Endodermal cell (in vitro differentiated cells): ENCODE data around the gene NTPCR. TPM values are rescaled to one million over a fixed set of nuclear protein-coding genes. Genes with fewer than 3 reads are reported as not detected.
A peak's percentile ranks its signal among the peaks of the same experiment; 100 is the strongest.
"Not testable (repeated sequence)": the region's sequence is repeated elsewhere in the genome, so short reads cannot be mapped to it uniquely, and the experiment has no call there.

Experiments used
- DNase-seq: peaks from one replicate; pipeline ENCODE4 v3.0.0-alpha.2; 2017
- H3K27ac ChIP-seq: 2 replicates; pipeline ENCODE4 v1.5.1; 2013; ENCODE audit warnings: mild to moderate bottlenecking, low read depth, low read length, moderate library complexity
- H3K27me3 ChIP-seq: 2 replicates; pipeline ENCODE4 v1.6.1; 2013; ENCODE audit warnings: mild to moderate bottlenecking, low read length, moderate library complexity; ENCODE audit not compliant: insufficient read depth, control insufficient read depth, poor library complexity, severe bottlenecking
- H3K36me3 ChIP-seq: 2 replicates; pipeline ENCODE4 v1.7.0; 2013; ENCODE audit warnings: mild to moderate bottlenecking, low read length, moderate library complexity; ENCODE audit not compliant: control insufficient read depth, insufficient read depth
- H3K4me1 ChIP-seq: one replicate; pipeline ENCODE4 v1.7.0; 2013; ENCODE audit warnings: low read length; ENCODE audit not compliant: control insufficient read depth, insufficient read depth
- H3K4me3 ChIP-seq: 2 replicates; pipeline ENCODE4 v1.5.1; 2013; ENCODE audit warnings: mild to moderate bottlenecking, low read length, moderate library complexity
- H3K9ac ChIP-seq: 2 replicates; pipeline ENCODE4 v1.6.1; 2013; ENCODE audit warnings: mild to moderate bottlenecking, low read length, moderate library complexity; ENCODE audit not compliant: poor library complexity, severe bottlenecking; ENCODE audit errors: extremely low read depth
- H3K9me3 ChIP-seq: 2 replicates; pipeline ENCODE4 v1.6.1; 2013; ENCODE audit warnings: mild to moderate bottlenecking, low read length, moderate library complexity; ENCODE audit not compliant: control insufficient read depth
- H3K27ac Mint-ChIP-seq: 2 replicates; pipeline ENCODE4 v1.8.0; 2020; ENCODE audit warnings: mixed read lengths
- H3K27me3 Mint-ChIP-seq: 2 replicates; pipeline ENCODE4 v1.8.0; 2021; ENCODE audit warnings: mild to moderate bottlenecking, mixed read lengths; ENCODE audit not compliant: insufficient read depth
- H3K36me3 Mint-ChIP-seq: 2 replicates; pipeline ENCODE4 v1.8.0; 2020; ENCODE audit warnings: low read depth, mixed read lengths
- H3K4me1 Mint-ChIP-seq: 2 replicates; pipeline ENCODE4 v1.8.0; 2020; ENCODE audit warnings: mixed read lengths
- H3K4me3 Mint-ChIP-seq: 2 replicates; pipeline ENCODE4 v1.8.0; 2020; ENCODE audit warnings: mild to moderate bottlenecking, moderate library complexity, mixed read lengths
- H3K9me3 Mint-ChIP-seq: 2 replicates; pipeline ENCODE4 v1.8.0; 2020; ENCODE audit warnings: mild to moderate bottlenecking, mixed read lengths
- WGBS, 2 experiments: methylation state at CpG; one replicate each; pipeline versions ENCODE4 v1.1.5 to v1.1.7; 2013; ENCODE audit warnings: missing lambda C conversion rate in 2 of 2, mixed read lengths in 1 of 2; ENCODE audit not compliant: insufficient coverage in 1 of 2, insufficient read length in 1 of 2; 5-methylcytosine and 5-hydroxymethylcytosine counted together
- total RNA-seq, 2 donors: library from RNA; stranded (reverse); fragmentation: NEBNext Ultra II Directional in 1 of 2; extraction: Animal tissue kit (Norgen Biotek cat#: 25700) in 1 of 2; gene quantifications; 2 replicates in 1 of 2; 3 replicates in 1 of 2; pipeline ENCODE4 v1.2.1, GENCODE V29; 2021
- TF ChIP-seq, protein P1 (sequence below): fragments of 200-600 bp; sonication (generic); conservative IDR thresholded peaks from 2 replicates; pipeline ENCODE4 v1.5.0; 2021; ENCODE audit warnings: antibody characterized with exemption, mild to moderate bottlenecking

Gene NTPCR
- total RNA-seq, 2 donors from 2014 or later: 30.9 to 43.3 TPM

DNA sequence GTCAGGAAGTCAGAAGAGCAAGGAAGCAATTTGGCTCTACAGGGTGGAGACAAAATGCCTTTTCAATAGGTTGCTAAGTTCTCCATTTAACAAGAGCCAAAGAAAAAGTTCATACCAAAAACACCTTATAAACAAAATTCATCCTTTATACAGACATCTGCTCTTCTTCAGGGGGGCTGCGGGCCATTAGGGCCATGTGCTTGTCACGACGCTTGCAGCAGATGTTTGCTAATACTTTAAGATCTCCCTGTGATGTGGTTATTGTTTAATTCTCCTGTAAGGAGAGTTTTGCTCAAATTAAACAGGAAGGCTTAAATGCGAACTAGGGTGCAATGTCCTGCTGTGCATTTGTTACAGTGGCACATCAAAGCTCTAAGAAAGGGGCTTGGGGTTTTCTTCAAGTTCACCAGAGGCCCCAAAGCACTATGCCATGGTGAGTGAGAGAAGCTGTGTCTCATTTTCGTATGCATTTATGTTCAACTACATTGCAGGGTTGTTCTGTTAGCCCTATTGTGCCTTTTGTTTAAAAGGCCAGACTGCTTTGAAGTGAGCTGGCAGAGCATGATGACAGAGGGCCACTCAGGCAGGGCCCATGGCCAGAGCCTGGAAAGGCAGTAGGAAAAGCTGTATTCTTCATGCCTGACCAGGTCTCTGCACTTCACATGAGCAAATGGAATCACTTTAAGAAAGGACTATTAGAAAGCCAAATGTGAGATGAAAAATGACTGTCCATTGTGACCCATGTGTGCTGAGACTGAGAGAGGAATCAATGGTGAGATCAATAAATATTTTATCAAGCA, 24.8 kb upstream of the NTPCR start:
- Mint-ChIP-seq H3K36me3 (no peaks in the 10 kb centered on the region), H3K4me3 (no peak overlapping the region), H3K4me1 (peaks cover 7% of the 10 kb centered on the region), H3K27me3 (peaks cover 3% of the 10 kb centered on the region), H3K9me3 (peaks cover 7% of the 10 kb centered on the region), H3K27ac (no peak overlapping the region)
- no peaks in the 10 kb centered on the region for H3K9me3 ChIP-seq
- no peaks in the 10 kb centered on the region for H3K36me3 ChIP-seq
- no peaks in the 10 kb centered on the region for H3K27me3 ChIP-seq
- H3K4me3 ChIP-seq: no peak overlapping the region
- TF ChIP-seq, protein P1, sequence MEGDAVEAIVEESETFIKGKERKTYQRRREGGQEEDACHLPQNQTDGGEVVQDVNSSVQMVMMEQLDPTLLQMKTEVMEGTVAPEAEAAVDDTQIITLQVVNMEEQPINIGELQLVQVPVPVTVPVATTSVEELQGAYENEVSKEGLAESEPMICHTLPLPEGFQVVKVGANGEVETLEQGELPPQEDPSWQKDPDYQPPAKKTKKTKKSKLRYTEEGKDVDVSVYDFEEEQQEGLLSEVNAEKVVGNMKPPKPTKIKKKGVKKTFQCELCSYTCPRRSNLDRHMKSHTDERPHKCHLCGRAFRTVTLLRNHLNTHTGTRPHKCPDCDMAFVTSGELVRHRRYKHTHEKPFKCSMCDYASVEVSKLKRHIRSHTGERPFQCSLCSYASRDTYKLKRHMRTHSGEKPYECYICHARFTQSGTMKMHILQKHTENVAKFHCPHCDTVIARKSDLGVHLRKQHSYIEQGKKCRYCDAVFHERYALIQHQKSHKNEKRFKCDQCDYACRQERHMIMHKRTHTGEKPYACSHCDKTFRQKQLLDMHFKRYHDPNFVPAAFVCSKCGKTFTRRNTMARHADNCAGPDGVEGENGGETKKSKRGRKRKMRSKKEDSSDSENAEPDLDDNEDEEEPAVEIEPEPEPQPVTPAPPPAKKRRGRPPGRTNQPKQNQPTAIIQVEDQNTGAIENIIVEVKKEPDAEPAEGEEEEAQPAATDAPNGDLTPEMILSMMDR: no peak
- peak overlapping the region; percentile 87 for H3K27ac ChIP-seq
- no peak for DNase-seq
- H3K9ac ChIP-seq: no peak overlapping the region
- no peaks in the 10 kb centered on the region for H3K4me1 ChIP-seq
- 69 to 83% methylated on average over 2 to 5 of the region's 5 CpGs for WGBS, 2 experiments

DNA sequence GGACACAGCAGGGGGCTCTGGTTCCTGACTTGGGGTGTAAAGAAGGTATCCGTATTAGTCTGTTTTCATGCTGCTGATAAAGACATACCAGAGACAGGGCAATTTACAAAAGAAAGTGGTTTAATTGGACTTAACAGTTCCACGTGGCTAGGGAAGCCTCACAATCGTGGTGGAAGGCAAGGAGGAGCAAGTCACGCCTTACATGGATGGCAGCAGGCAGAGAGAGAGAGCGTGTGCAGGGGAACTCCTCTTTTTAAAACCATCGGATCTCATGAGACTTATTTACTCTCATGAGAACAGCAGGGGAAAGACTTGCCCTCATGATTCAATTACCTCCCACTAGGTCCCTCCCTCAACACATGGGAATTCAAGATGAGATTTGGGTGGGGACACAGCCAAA, 23.2 kb upstream of the NTPCR start:
- not testable (repeated sequence) for H3K9me3 Mint-ChIP-seq, H3K4me3 ChIP-seq, H3K4me1 Mint-ChIP-seq, H3K9me3 ChIP-seq, H3K36me3 ChIP-seq, H3K9ac ChIP-seq, H3K4me3 Mint-ChIP-seq, DNase-seq, H3K27ac ChIP-seq, H3K27me3 Mint-ChIP-seq, H3K27ac Mint-ChIP-seq, H3K36me3 Mint-ChIP-seq, H3K4me1 ChIP-seq, H3K27me3 ChIP-seq
- WGBS, 2 experiments: 87 to 91% methylated on average over 4 to 6 of the region's 6 CpGs

DNA sequence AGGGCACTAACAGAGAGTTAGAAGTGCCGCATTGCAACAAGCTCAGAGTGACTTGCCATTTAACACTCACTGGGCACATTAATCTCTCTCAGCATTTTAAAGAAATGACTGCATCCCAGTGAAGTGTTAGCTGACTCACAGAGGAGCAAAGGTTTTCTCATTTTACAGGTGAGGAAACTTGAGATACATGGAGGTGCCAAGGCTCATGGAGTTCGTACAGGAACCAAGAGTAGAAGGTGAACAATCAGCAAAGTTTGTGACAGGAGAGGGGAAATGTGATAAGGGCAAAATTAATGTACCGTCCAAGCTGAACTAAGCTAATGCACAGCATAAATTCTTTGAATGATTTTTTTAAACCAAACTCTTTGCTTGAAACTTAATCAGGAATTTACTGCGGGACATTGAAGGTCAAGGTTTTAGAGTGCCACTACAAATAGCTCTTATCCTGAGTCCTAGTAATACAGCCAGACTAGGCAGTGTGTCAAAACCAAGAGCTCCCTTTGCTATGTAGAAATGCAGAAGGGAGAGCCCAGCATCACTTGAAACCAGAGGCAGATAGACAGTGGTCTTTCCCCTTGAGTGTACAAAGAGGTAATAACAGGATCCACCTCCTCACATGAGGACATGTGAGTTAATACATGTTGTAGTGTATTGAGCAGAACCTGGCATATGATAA, 22.4 kb upstream of the NTPCR start:
- Histone ChIP-seq H3K9me3 (no peaks in the 10 kb centered on the region), H3K27ac (no peak overlapping the region), H3K27me3 (no peaks in the 10 kb centered on the region), H3K36me3 (no peaks in the 10 kb centered on the region), H3K4me3 (no peak overlapping the region), H3K4me1 (no peaks in the 10 kb centered on the region), H3K9ac (no peak overlapping the region)
- 90 to 97% methylated on average over 3 to 4 of the region's 4 CpGs for WGBS, 2 experiments
- Mint-ChIP-seq H3K27me3 (peaks cover 2% of the 10 kb centered on the region), H3K27ac (no peak overlapping the region), H3K36me3 (no peaks in the 10 kb centered on the region), H3K4me3 (no peak overlapping the region), H3K9me3 (peaks cover 7% of the 10 kb centered on the region), H3K4me1 (peaks cover 7% of the 10 kb centered on the region)
- no peak for DNase-seq
- TF ChIP-seq, protein P1: no peak
